SH-SY5Y (cell line): ENCODE results near the gene PFKM.

Experiments used
- GATA2 ChIP-seq: IDR thresholded peaks from 2 replicates; pipeline ENCODE4 v1.6.1; 2011; ENCODE audit warnings: mild to moderate bottlenecking, low read depth, low read length
- GATA3 ChIP-seq: IDR thresholded peaks from 2 replicates; pipeline ENCODE4 v1.6.1; 2011; ENCODE audit warnings: low read depth, mild to moderate bottlenecking, low read length, moderate library complexity

PFKM gene

GRCh38 chr12:48129376-48129775, 10.2 kb downstream of the PFKM start:
- no peak for TF ChIP-seq GATA3
- TF ChIP-seq GATA2 = no peak

- TF ChIP-seq GATA2 (no peak), GATA3 (no peak)
These were observed 12.4 kb downstream of the PFKM start for GRCh38 chr12:48131517-48131916.

GRCh38 chr12:48132826-48133225, 13.7 kb downstream of the PFKM start:
- TF ChIP-seq GATA3 (no peak), GATA2 (no peak)

GRCh38 chr12:48135027-48135426, 15.9 kb downstream of the PFKM start:
- no peak for TF ChIP-seq GATA3
- no peak for TF ChIP-seq GATA2

- TF ChIP-seq GATA3 (no peak), GATA2 (no peak)
These were observed 23.9 kb downstream of the PFKM start for GRCh38 chr12:48142818-48143674.

- TF ChIP-seq GATA3 (no peak), GATA2 (no peak)
These were observed 24.7 kb downstream of the PFKM start for GRCh38 chr12:48143898-48144297.

GRCh38 chr12:48145981-48146380, 26.8 kb downstream of the PFKM start:
- no peak for TF ChIP-seq GATA3
- TF ChIP-seq GATA2 = no peak

- TF ChIP-seq GATA3 (no peak), GATA2 (no peak)
These were observed 32.1 kb downstream of the PFKM start for GRCh38 chr12:48151103-48151771.

- TF ChIP-seq GATA3 = no peak
- TF ChIP-seq GATA2 = no peak
These were observed 37.5 kb downstream of the PFKM start for GRCh38 chr12:48156652-48157017.

GRCh38 chr12:48157018-48157888, 38.1 kb downstream of the PFKM start, which contains the start of gene ASB8:
ASB8 (minus strand) TSS chr12:48157515; CDS start chr12:48153496, 4,019 bp downstream.
- no peak for TF ChIP-seq GATA3
- no peak for TF ChIP-seq GATA2

GRCh38 chr12:48157889-48158370, 38.8 kb downstream of the PFKM start:
- no peak for TF ChIP-seq GATA3
- no peak for TF ChIP-seq GATA2

GRCh38 chr12:48160046-48160445, 40.9 kb downstream of the PFKM start:
- no peak for TF ChIP-seq GATA3

- no peak for TF ChIP-seq GATA3
- TF ChIP-seq GATA2 = no peak
These were observed 41.6 kb downstream of the PFKM start for GRCh38 chr12:48160807-48161206.

GRCh38 chr12:48163150-48163747, 44.1 kb downstream of the PFKM start:
- TF ChIP-seq GATA3 = no peak

GRCh38 chr12:48164451-48164850, 45.3 kb downstream of the PFKM start:
- TF ChIP-seq GATA2 (no peak), GATA3 (no peak)
